NCI-H187 (cell line): Measurements from ENCODE around the gene NPIPA1.
"Not testable (repeated sequence)": the region's sequence is repeated elsewhere in the genome, so short reads cannot be mapped to it uniquely, and the experiment has no call there.

ENCODE experiments used
- DNase-seq, 2 experiments: peaks; one replicate each; lab custom pipeline; 2025; lab: John Stamatoyannopoulos, UW

The NPIPA1 gene

DNA sequence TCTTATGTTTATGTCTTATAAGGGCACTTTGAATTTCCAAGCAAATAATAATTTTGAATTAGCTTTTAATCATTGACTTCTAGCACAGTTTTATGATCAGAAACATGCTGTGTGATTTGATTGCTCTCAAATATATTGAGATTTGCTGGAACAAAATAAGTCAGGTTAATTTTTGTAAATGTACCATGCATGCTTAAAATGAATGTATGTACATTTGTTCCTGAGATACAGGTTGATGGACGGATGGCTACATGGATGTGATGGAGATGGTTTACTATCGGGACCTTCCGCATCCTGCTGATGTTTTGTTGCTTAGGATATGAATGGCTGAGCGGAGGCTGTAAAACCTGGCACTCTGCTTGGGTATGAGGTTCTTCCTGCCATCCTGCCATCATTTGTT, at the start of gene NPIPA1:
TSS of gene NPIPA1 (plus strand) at position 301 of the 400 bp plus-strand sequence. CDS start at position 301, 0 bp downstream.
- not testable (repeated sequence) for DNase-seq

DNA sequence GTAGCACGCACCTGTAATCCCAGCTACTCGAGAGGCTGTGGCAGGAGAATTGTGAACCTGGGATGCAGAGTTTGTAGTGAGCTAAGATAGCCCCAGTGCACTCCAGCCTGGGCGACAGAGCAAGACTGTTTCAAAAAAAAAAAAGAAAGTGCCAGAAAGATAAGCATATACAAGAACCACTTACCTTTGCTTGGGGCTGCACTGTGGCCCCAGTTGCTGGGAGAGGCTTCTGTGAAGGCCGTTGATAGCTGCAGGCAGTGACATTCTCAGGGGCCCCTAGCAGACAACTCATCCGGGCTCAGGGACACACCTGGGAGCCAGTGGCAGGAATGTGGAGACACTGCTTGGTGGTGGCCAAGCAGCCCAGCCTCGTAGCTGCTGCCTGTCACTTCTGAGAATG, 45.1 kb upstream of the NPIPA1 start:
- DNase-seq = not testable (repeated sequence)

DNA sequence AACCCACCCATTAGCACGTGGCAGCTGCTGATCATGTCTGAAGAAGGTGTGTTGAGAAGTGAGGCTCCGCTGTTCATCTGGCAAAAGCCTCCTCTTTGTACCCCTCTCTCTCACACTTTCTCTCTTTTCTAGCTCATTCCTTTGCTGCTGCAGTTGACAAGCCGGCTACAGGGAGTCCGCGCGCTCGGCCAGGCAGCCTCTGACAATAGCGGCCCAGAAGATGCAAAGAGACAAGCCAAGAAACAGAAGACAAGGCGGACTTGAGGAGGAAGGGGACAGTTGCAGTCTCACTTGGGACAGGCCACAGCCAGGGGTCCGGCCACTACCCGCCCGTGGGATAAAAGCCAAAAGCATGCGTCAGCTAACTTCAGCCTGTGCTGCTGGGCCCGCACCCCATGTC, 41.9 kb upstream of the NPIPA1 start:
- DNase-seq = not testable (repeated sequence)

DNA sequence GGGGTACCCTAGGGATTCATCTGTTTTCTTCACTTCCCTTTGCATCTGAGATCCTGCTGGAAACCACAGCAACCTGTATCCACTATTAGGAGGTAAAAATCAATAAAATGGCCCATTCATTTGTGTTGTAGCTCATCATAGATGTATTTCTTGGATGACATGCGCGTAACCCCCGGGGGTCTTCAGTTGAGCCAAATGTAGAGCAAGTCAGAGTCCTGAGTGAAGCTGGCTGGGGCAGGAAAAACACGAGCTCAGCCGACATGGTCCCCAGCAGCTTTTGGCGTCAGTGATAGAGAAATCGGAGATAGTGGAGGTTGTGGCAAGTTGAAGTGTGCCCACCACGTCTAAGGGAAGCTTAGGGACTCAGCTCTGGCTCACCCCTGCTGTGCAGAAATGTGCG, 41.2 kb upstream of the NPIPA1 start:
- not testable (repeated sequence) for DNase-seq

DNA sequence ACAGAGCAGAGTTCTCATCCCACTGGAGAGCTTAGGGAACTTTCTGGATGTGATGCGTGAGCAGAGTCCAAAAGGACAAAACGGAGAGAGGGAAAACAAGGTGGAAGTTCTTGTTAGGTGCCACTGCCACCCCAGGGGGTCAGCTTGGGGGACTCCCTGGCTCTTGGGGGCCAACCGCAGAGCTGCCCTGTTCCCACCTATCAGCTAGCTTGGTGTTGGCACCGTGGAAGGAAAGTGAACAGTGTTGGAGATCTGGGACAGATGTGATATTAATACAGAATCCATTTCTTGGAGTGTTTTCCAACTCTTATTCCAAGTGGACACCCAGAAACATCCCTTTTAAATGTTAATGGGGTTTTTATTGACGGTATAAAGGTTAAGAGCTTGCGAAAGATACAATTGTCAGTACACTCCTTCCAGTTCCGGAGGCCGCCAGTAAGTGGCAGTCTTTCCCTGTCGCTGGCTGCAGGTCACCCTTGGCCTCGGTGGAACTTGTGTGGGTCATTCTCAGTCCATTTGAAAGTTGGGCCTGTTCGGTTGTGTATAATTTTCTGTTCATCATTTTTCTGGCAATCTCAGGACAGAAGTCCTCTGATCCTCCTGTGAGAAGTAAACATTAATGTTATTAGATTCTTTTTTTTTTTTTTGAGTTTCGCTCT, 40.1 kb upstream of the NPIPA1 start:
- DNase-seq = not testable (repeated sequence)

DNA sequence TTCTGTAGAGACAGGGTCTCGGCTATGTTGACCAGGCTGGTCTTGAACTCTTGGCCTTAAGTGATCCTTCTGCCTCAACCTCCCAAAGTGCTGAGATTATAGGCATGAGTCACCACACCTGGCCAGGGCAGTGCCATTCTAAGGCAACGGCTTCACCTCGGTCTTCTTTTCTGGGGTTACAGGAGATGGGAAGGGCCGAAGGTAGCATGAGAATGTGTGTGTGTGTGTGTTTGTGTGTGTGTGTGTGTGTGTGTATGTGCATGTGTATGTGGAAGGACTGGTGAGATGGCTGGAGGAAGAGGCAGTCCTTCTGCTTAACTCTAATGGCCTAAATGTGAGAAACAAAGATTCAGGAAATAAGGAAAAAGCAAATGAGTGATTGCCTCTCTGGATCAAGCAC, 39.1 kb upstream of the NPIPA1 start:
- DNase-seq = not testable (repeated sequence)

DNA sequence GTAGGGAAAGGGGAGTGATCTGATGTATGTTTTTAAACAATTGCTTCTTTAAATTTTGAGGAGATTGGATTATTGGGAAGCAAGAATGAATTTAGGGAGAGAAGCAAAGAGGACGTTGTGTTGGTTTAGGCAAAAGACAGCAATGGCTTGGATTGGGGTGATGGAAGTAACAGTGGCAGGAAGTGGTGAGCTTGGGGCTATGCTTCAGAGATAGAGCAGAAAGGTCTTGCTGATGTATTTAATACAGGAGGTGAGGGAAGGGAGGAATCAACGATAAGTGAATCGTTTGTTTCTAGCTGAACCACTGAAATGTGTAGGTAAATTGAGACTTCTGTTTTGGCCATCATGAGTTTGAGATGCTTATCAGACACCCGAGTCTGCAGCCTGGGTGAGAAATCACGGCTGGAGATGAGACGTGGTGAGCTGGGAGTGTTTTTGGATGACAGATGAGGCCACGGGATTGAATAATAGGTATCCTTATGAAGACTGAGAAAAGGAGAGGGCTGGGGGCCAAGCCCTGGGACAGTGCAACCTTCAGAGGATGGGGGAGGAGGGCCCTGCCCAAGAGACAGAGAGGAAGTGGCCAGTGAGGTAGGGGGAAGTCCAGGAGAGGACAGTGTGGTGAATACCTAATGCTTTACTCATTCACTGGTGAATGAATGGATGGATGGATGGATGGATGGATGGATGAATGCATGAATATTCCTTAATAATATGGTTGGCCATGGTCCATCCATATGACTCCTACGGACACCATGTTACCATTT, 33.9 kb upstream of the NPIPA1 start:
- not testable (repeated sequence) for DNase-seq

DNA sequence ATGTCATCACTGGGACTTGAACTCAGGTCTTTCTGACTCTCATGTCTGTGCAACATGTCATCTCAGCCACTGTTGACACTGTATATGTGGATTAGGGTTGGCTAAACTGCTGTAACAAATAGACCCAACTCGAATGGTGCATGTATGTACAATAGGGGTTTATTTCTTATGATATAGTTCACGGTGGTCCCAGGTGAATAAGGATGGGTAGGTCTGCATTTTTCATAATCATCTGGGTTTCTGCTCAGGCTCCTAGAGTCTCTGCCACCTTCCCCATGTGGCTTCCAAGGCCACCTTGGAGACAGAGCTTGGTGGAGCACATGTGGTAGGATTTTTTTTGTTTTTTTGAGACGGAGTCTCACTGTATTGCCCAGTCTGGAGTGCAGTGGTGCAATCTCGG, 27.5 kb upstream of the NPIPA1 start:
- not testable (repeated sequence) for DNase-seq

DNA sequence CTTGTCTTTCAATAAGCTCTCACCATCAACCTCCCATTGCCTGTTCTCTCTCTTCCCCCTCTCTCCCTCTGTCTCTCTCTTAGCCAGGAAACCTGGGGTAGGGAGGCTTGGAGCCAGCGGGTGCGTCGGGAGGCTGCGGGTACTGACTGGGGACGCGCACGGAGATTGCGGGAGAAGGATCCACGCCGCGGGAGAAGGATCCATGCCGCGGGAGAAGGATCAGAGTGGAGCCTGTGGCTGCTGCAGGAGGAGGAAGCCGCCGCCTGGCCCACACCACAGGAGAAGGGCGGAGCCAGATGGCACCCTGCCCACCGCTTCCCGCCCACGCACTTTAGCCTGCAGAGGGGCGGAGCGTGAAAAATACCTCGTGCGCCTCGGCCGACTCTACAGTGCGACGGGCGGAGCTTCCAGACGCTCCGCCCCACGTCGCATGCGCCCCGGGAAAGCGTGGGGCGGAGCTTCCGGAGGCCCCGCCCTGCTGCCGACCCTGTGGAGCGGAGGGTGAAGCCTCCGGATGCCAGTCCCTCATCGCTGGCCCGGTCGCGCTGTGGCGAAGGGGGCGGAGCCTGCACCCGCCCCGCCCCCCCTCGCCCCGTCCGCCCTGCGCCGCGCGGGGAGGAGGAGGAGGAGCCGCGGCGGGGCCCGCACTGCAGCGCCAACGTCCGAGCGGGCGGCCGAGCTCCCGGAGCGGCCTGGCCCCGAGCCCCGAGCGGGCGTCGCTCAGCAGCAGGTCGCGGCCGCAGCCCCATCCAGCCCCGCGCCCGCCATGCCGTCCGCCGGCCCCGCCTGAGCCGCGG, 26.2 kb upstream of the NPIPA1 start:
- DNase-seq = not testable (repeated sequence)

DNA sequence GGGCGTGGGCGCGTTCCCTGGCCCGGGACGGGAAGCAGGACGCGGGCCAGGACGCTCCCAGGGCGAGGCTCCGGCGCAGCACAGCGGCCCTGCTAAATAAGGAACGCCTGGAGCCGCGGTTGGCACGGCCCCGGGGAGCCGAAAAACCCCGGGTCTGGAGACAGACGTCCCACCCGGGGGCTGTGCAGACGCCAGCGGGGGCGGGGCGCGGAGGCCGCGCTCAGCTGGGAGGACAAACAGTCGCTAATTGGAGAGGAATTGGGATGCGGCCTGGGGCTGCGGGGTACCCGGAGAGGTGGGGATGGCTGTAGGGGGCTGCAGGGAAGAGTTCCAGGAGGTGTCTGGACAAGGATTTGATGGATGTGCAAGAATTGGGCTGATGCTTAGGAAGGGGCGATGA, 25.3 kb upstream of the NPIPA1 start:
- not testable (repeated sequence) for DNase-seq

DNA sequence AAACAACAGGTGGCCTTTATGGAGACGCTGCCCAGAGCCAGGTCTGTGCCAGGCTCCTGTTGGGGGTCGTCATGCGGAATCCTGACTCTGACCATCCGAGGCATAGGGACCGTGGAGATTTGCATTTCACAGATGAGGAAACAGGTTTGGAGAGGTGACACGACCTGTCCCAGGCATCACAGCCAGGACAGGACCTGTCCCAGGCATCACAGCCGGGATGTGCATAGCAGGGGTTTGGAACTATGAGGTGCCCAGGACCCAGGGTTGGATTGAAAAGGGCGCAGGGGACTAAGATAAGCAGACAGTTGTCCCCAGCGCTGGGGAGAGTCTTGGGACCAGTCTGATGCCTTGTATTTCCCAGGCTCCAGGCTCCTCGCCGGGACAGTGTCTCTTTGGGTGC, 24.7 kb upstream of the NPIPA1 start:
- not testable (repeated sequence) for DNase-seq

DNA sequence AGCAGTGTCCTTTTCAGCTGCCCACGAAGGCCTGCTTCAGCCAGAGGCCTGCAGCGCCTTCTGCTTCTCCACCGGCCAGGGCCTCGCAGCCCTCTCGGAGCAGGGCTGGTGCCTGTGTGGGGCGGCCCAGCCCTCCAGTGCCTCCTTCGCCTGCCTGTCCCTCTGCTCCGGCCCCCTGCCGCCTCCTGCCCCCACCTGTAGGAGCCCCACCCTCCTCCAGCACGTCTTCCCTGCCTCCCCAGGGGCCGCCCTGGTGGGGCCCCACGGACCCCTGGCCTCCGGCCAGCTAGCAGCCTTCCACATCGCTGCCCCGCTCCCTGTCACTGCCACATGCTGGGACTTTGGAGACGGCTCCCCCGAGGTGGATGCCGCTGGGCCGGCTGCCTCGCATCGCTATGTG, 18.7 kb upstream of the NPIPA1 start:
- DNase-seq = not testable (repeated sequence)

DNA sequence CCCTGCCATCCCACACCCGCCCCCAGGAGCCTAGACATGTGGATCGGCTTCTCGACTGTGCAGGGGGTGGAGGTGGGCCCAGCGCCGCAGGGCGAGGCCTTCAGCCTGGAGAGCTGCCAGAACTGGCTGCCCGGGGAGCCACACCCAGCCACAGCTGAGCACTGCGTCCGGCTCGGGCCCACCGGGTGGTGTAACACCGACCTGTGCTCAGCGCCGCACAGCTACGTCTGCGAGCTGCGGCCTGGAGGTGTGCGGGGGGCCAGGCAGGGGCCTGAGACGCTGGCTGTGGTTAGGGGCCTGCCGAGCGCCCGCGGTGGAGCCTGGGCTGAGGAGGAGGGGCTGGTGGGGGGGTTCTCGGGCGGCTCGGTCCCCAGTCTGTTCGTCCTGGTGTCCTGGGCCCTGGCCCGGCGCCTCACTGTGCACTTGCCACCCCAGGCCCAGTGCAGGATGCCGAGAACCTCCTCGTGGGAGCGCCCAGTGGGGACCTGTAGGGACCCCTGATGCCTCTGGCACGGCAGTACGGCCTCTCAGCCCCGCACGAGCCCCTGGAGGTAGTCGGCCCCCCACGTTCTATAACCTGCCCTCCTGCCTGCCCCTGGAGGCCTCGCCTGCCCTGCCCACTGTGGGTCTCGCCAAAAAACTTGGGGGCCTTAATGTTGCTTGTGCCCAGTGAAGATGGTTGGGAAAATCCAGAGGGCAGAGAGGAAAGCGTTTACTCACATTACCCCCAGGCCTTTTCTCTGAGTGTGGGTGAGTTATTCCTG, 17.2 kb upstream of the NPIPA1 start:
- not testable (repeated sequence) for DNase-seq

DNA sequence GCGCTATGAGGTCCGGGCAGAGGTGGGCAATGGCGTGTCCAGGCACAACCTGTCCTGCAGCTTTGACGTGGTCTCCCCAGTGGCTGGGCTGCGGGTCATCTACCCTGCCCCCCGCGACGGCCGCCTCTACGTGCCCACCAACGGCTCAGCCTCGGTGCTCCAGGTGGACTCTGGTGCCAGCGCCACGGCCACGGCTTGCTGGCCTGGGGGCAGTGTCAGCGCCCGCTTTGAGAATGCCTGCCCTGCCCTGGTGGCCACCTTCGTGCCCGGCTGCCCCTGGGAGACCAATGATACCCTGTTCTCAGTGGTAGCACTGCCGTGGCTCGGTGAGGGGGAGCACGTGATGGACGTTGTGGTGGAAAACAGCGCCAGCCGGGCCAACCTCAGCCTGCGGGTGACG, 15.0 kb upstream of the NPIPA1 start:
- not testable (repeated sequence) for DNase-seq

DNA sequence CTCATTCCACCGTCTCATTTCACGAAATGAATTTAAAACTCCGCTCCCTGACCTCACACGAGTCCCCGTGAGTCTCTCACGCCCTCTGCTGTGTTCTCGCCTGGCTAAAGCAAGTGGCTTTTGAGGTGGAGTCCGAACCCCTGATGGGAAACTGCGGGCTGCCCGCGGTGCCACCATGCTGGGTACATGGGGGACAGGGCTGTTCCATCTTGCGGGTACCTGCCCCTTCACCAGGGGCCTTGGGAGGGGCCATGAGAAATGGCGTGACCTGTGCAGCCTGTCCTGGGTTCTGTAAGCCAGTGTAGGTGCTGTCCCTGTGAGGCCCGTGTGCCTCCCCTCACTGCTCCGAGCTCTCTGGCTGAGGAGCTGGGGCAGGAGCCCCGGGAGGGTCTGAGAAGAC, 14.3 kb upstream of the NPIPA1 start:
- not testable (repeated sequence) for DNase-seq

DNA sequence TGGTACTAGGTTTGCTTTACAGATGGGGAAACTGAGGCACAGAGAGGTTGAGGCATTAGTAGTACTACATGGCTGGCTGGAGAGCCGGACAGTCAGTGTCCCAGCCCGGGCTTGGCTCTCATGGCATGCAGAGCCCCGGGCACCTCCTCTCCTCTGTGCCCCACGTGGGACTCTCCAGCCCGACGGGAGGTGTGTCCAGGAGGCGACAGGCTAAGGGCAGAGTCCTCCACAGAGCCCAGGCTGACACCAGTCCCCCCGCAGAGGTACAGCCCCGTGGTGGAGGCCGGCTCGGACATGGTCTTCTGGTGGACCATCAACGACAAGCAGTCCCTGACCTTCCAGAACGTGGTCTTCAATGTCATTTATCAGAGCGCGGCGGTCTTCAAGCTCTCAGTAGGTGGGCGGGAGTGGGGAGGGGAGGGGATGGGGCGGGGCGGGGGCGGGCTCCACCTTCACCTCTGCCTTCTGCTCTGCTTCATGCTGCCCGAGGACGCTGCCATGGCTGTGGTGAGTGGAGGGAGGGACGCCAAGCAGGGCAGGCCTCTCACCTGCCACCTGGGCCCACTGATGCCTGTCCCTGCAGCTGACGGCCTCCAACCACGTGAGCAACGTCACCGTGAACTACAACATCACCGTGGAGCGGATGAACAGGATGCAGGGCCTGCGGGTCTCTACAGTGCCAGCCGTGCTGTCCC, 13.7 kb upstream of the NPIPA1 start:
- not testable (repeated sequence) for DNase-seq

DNA sequence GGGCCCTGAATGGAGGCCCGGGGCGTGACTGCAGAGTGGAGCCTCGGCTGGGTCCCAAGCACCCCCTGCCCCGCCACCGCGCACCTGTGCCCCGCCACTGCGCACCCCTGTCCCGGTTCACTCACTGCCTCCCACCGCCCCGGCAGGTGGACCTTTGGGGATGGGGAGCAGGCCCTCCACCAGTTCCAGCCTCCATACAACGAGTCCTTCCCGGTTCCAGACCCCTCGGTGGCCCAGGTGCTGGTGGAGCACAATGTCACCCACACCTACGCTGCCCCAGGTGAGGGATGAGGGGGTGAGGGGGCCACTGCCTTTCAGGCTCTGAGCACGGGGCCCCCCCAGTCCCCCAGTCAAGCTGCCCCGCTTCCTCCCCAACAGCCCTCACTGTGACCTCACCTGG, 12.9 kb upstream of the NPIPA1 start:
- not testable (repeated sequence) for DNase-seq

DNA sequence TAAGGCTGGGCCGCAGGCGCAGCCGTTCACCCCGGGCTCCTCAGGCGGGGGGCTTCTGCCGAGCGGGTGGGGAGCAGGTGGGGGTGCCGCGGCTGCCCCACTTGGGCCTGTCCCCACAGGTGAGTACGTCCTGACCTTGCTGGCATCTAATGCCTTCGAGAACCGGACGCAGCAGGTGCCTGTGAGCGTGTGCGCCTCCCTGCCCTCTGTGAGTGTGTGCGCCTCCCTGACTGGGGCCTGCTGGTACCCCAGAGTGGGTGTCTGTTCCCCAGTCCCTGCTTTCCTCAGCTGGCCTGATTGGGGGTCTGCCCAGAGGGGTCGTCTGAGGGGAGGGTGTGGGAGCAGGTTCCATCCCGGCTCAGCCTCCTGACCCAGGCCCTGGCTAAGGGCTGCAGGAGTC, 12.3 kb upstream of the NPIPA1 start:
- DNase-seq = not testable (repeated sequence)

DNA sequence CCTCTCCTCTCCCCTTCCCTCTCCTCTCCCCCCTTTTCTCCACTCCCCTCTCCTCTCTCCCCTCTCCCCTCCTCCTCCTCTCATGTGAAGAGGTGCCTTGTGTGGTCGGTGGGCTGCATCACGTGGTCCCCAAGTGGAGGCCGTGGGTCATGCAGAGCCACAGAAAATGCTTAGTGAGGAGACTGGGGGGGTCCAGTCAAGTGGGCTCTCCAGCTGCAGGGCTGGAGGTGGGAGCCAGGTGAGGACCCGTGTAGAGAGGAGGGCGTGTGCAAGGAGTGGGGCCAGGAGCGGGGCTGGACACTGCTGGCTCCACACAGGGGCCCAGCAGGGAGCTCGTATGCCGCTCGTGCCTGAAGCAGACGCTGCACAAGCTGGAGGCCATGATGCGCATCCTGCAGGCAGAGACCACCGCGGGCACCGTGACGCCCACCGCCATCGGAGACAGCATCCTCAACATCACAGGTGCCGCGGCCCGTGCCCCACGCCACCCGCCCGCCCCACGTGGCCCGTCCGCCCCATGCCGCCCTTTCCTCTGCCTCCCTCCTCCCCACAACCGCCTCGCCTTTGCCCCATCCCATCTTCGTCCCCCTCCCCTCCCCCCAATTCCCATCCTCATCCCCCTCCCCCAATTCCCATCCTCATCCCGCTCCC, 9.1 kb upstream of the NPIPA1 start:
- not testable (repeated sequence) for DNase-seq

DNA sequence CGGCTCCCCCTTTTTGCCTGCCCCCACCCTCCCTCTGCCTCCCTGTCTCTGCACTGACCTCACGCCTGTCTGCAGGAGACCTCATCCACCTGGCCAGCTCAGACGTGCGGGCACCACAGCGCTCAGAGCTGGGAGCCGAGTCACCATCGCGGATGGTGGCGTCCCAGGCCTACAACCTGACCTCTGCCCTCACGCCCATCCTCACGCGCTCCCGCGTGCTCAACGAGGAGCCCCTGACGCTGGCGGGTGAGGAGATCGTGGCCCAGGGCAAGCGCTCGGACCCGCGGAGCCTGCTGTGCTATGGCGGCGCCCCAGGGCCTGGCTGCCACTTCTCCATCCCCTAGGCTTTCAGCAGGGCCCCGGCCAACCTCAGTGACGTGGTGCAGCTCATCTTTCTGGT, 8.1 kb upstream of the NPIPA1 start:
- DNase-seq = not testable (repeated sequence)

DNA sequence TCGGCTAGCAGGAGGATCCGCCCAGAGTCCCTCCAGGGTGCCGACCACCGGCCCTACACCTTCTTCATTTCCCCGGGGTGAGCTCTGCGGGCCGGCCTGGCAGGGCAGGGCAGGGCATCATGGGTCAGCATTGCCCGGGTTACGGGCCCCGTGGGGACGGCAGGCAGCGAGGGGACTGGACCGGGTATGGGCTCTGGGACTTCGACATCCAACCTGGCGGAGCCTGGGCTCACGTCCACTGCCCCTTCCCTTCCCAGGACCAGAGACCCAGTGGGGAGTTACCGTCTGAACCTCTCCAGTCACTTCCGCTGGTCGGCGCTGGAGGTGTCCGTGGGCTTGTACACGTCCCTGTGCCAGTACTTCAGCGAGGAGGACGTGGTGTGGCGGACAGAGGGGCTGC, 7.0 kb upstream of the NPIPA1 start:
- not testable (repeated sequence) for DNase-seq
